ENCODE measurements around the gene ZBTB46.

The ZBTB46 gene

GRCh38 chr20:63814891-63815614, 16.0 kb downstream of the ZBTB46 start:
- H4K20me1 ChIP-seq (ENCODE audit: insufficient read depth, low read length): no peaks in the 10 kb centered on the region
- no peak overlapping the region for H3K27ac ChIP-seq (ENCODE audit: low read length)
- H3K79me2 ChIP-seq (ENCODE audit: low read length): no peaks in the 10 kb centered on the region
- no peak overlapping the region for H2AFZ ChIP-seq (ENCODE audit: low read depth, low read length)
- no peak for TF ChIP-seq CTCF (IDR thresholded peaks at IDR 0.05; ENCODE audit: low read depth, low read length)
- TF ChIP-seq EZH2phosphoT487 (IDR thresholded peaks at IDR 0.05; ENCODE audit: low read depth): no peak
- no peaks in the 10 kb centered on the region for H3K36me3 ChIP-seq (replicated peaks; ENCODE audit: low read depth, low read length)
- peaks cover 9% of the 10 kb centered on the region for H3K4me1 ChIP-seq (ENCODE audit: low read length)
- H3K9me3 ChIP-seq (ENCODE audit: insufficient read depth, low read length): no peaks in the 10 kb centered on the region
- 0 out of 2 replicates have a peak, but pooled peaks cover 4% of the 10 kb centered on the region for H3K27me3 ChIP-seq (ENCODE audit: low read depth, low read length)
- H3K4me3 ChIP-seq (ENCODE audit: low read length): no peak overlapping the region
- H3K9ac ChIP-seq (ENCODE audit: low read length): no peak overlapping the region
- no peak overlapping the region for H3K4me2 ChIP-seq (ENCODE audit: low read length)

- no peak overlapping the region for H3K4me2 ChIP-seq (ENCODE audit: low read length)
- H3K79me2 ChIP-seq (ENCODE audit: low read length): no peaks in the 10 kb centered on the region
- H3K9me3 ChIP-seq (ENCODE audit: insufficient read depth, low read length): no peaks in the 10 kb centered on the region
- H3K36me3 ChIP-seq (replicated peaks; ENCODE audit: low read depth, low read length): no peaks in the 10 kb centered on the region
- H3K27me3 ChIP-seq (ENCODE audit: low read depth, low read length): no peaks in the 10 kb centered on the region
- H4K20me1 ChIP-seq (ENCODE audit: insufficient read depth, low read length): no peaks in the 10 kb centered on the region
- no peak overlapping the region for H3K9ac ChIP-seq (ENCODE audit: low read length)
- no peak overlapping the region for H3K27ac ChIP-seq (ENCODE audit: low read length)
- no peak for TF ChIP-seq CTCF (IDR thresholded peaks at IDR 0.05; ENCODE audit: low read depth, low read length)
- TF ChIP-seq EZH2phosphoT487 (IDR thresholded peaks at IDR 0.05; ENCODE audit: low read depth): no peak
- H3K4me1 ChIP-seq (ENCODE audit: low read length): no peaks in the 10 kb centered on the region
- H3K4me3 ChIP-seq (ENCODE audit: low read length): no peak overlapping the region
- H2AFZ ChIP-seq (ENCODE audit: low read depth, low read length): no peak overlapping the region
These were observed 19.6 kb downstream of the ZBTB46 start for GRCh38 chr20:63811491-63811875.

- no peak for TF ChIP-seq CTCF (IDR thresholded peaks at IDR 0.05; ENCODE audit: low read depth, low read length)
- TF ChIP-seq EZH2phosphoT487 (IDR thresholded peaks at IDR 0.05; ENCODE audit: low read depth): no peak
- Histone ChIP-seq H3K79me2 (ENCODE audit: low read length) (no peaks in the 10 kb centered on the region), H2AFZ (ENCODE audit: low read depth, low read length) (no peak overlapping the region), H4K20me1 (ENCODE audit: insufficient read depth, low read length) (no peaks in the 10 kb centered on the region), H3K4me3 (ENCODE audit: low read length) (no peak overlapping the region), H3K27me3 (ENCODE audit: low read depth, low read length) (no peaks in the 10 kb centered on the region), H3K9me3 (ENCODE audit: insufficient read depth, low read length) (no peaks in the 10 kb centered on the region), H3K36me3 (replicated peaks; ENCODE audit: low read depth, low read length) (no peaks in the 10 kb centered on the region), H3K4me2 (ENCODE audit: low read length) (no peak overlapping the region), H3K27ac (ENCODE audit: low read length) (no peak overlapping the region), H3K9ac (ENCODE audit: low read length) (no peak overlapping the region), H3K4me1 (ENCODE audit: low read length) (no peaks in the 10 kb centered on the region)
These were observed 20.2 kb downstream of the ZBTB46 start for GRCh38 chr20:63810730-63811490.

- Histone ChIP-seq H3K9ac (ENCODE audit: low read length) (no peak overlapping the region), H3K27ac (ENCODE audit: low read length) (no peak overlapping the region), H3K4me2 (ENCODE audit: low read length) (no peak overlapping the region), H3K4me1 (ENCODE audit: low read length) (no peaks in the 10 kb centered on the region), H2AFZ (ENCODE audit: low read depth, low read length) (no peak overlapping the region), H3K9me3 (ENCODE audit: insufficient read depth, low read length) (no peaks in the 10 kb centered on the region), H3K4me3 (ENCODE audit: low read length) (no peak overlapping the region), H4K20me1 (ENCODE audit: insufficient read depth, low read length) (no peaks in the 10 kb centered on the region), H3K27me3 (ENCODE audit: low read depth, low read length) (no peaks in the 10 kb centered on the region), H3K36me3 (replicated peaks; ENCODE audit: low read depth, low read length) (no peaks in the 10 kb centered on the region), H3K79me2 (ENCODE audit: low read length) (no peaks in the 10 kb centered on the region)
- TF ChIP-seq EZH2phosphoT487 (IDR thresholded peaks at IDR 0.05; ENCODE audit: low read depth) (no peak), CTCF (IDR thresholded peaks at IDR 0.05; ENCODE audit: low read depth, low read length) (no peak)
These were observed 21.2 kb downstream of the ZBTB46 start for GRCh38 chr20:63809856-63810255.
